SK-N-SH (cell line): ENCODE measurements around the gene VPS52. TPM values are rescaled to one million over a fixed set of nuclear protein-coding genes. Genes with fewer than 3 reads are reported as not detected.

Source experiments
- CTCF ChIA-PET: fragments of 300-600, 350-600 bp; formaldehyde crosslinking; extraction: SDS; loops from one replicate; lab custom pipeline; 2021; lab: Yijun Ruan, JAX
- POLR2A ChIA-PET: fragments of 350-600 bp; sonication (Branson Sonifier 250); formaldehyde crosslinking; extraction: SDS; loops from one replicate; lab custom pipeline; 2020; ENCODE audit warnings: antibody characterized with exemption, inconsistent platforms; lab: Yijun Ruan, JAX
- DNase-seq: peaks from one replicate; pipeline ENCODE4 v3.0.0; 2012
- H2AFZ ChIP-seq: fragments of 200-600 bp; sonication (generic); 2 replicates; pipeline ENCODE4 v1.8.1; 2016; ENCODE audit warnings: antibody characterized with exemption, mild to moderate bottlenecking, low read depth
- H3F3A ChIP-seq: fragments of 200-600 bp; sonication (generic); replicated peaks from 2 replicates; pipeline ENCODE3; 2016; ENCODE audit warnings: antibody characterized with exemption, mild to moderate bottlenecking; ENCODE audit not compliant: insufficient read depth
- H3K27ac ChIP-seq, 2 experiments: fragments of 200-500 bp in 1 of 2; fragments of 200-600 bp in 1 of 2; sonication (Bioruptor generic) in 1 of 2; sonication (generic), shearing (Covaris generic) in 1 of 2; 2 replicates each; pipeline versions ENCODE4 v1.5.1 to v1.6.1; 2014 to 2016; ENCODE audit warnings: low read depth in 2 of 2, inconsistent platforms in 1 of 2, low read length in 1 of 2, mild to moderate bottlenecking in 1 of 2, mixed read lengths in 1 of 2
- H3K27me3 ChIP-seq: fragments of 200-600 bp; sonication (generic), shearing (Covaris generic); 2 replicates; pipeline ENCODE4 v1.6.1; 2016; ENCODE audit warnings: mixed run types; ENCODE audit not compliant: insufficient read depth
- H3K36me3 ChIP-seq, 2 experiments: fragments of 200-500 bp in 1 of 2; fragments of 200-600 bp in 1 of 2; sonication (Bioruptor generic) in 1 of 2; sonication (generic) in 1 of 2; replicated peaks in 1 of 2; 2 replicates each; pipeline versions ENCODE3 to v1.5.1; 2014 to 2016; ENCODE audit warnings: low read length in 1 of 2, mild to moderate bottlenecking in 1 of 2; ENCODE audit not compliant: insufficient read depth in 2 of 2, control insufficient read depth in 1 of 2
- H3K4me1 ChIP-seq, 2 experiments: fragments of 200-500 bp in 1 of 2; fragments of 200-600 bp in 1 of 2; sonication (Bioruptor generic) in 1 of 2; sonication (generic), shearing (Covaris generic) in 1 of 2; 2 replicates each; pipeline versions ENCODE4 v1.5.1 to v1.6.1; 2014 to 2016; ENCODE audit warnings: low read depth in 1 of 2, low read length in 1 of 2, mixed run types in 1 of 2; ENCODE audit not compliant: insufficient read depth in 2 of 2, control insufficient read depth in 1 of 2
- H3K4me2 ChIP-seq: fragments of 200-600 bp; sonication (generic), shearing (Covaris generic); 2 replicates; pipeline ENCODE4 v1.6.1; 2017; ENCODE audit warnings: mixed run types
- H3K4me3 ChIP-seq, 2 experiments: fragments of 200-500 bp in 1 of 2; fragments of 200-600 bp in 1 of 2; sonication (Bioruptor generic) in 1 of 2; sonication (generic), shearing (Covaris generic) in 1 of 2; 2 replicates each; pipeline versions ENCODE4 v1.5.1 to v1.8.1; 2014 to 2016; ENCODE audit warnings: low read depth in 2 of 2, inconsistent platforms in 1 of 2, low read length in 1 of 2, mild to moderate bottlenecking in 1 of 2, mixed read lengths in 1 of 2, moderate library complexity in 1 of 2
- H3K79me2 ChIP-seq: fragments of 200-600 bp; sonication (generic); 2 replicates; pipeline ENCODE4 v1.8.1; 2017; ENCODE audit warnings: mild to moderate bottlenecking; ENCODE audit not compliant: insufficient read depth
- H3K9ac ChIP-seq: fragments of 200-600 bp; sonication (generic); 2 replicates; pipeline ENCODE4 v1.6.1; 2017; ENCODE audit warnings: mixed run types
- H3K9me2 ChIP-seq: fragments of 200-600 bp; sonication (generic); 2 replicates; pipeline ENCODE4 v1.6.1; 2017; ENCODE audit warnings: mixed run types
- H3K9me3 ChIP-seq: fragments of 200-600 bp; sonication (generic); 2 replicates; pipeline ENCODE4 v1.6.1; 2017; ENCODE audit warnings: mixed run types, mild to moderate bottlenecking, moderate library complexity
- H4K20me1 ChIP-seq: fragments of 200-600 bp; sonication (generic); 2 replicates; pipeline ENCODE4 v1.6.1; 2017; ENCODE audit warnings: mild to moderate bottlenecking, mixed run types; ENCODE audit not compliant: insufficient read depth
- CHD2 ChIP-seq: fragments of 150-350 bp; IDR thresholded peaks from 2 replicates; pipeline ENCODE4 v1.6.1; 2018; ENCODE audit warnings: low read length; ENCODE audit not compliant: partially characterized antibody
- EZH2phosphoT487 ChIP-seq: fragments of 200-600 bp; sonication (generic); IDR thresholded peaks from 2 replicates; pipeline ENCODE4 v1.6.1; 2017; ENCODE audit warnings: low read depth, mixed run types, mild to moderate bottlenecking, antibody characterized with exemption, moderate library complexity, borderline replicate concordance
- FOSL2 ChIP-seq: IDR thresholded peaks from 2 replicates; pipeline ENCODE4 v1.4.0; 2012; ENCODE audit warnings: low read depth, mild to moderate bottlenecking, moderate library complexity, borderline replicate concordance
- JUND ChIP-seq: IDR thresholded peaks from 2 replicates; pipeline ENCODE4 v1.4.0; 2012
- MAX ChIP-seq: IDR thresholded peaks from 2 replicates; pipeline ENCODE4 v1.4.0; 2012; ENCODE audit warnings: low read depth
- MEF2A ChIP-seq: IDR thresholded peaks from 2 replicates; pipeline ENCODE4 v1.4.0; 2012; ENCODE audit warnings: low read depth, borderline replicate concordance
- MXI1 ChIP-seq: IDR thresholded peaks from 2 replicates; pipeline ENCODE4 v1.6.1; 2012; ENCODE audit warnings: mild to moderate bottlenecking, low read depth, low read length, improper control_type of control experiment
- NRF1 ChIP-seq: IDR thresholded peaks from 2 replicates; pipeline ENCODE4 v1.6.1; 2012; ENCODE audit warnings: low read depth, mild to moderate bottlenecking, low read length
- PBX3 ChIP-seq: IDR thresholded peaks from 2 replicates; pipeline ENCODE4; 2012
- RAD21 ChIP-seq: IDR thresholded peaks from 2 replicates; pipeline ENCODE4 v1.6.1; 2012; ENCODE audit warnings: mild to moderate bottlenecking, low read length
- REST ChIP-seq: IDR thresholded peaks from 2 replicates; pipeline ENCODE4 v1.6.1; 2012; ENCODE audit warnings: mild to moderate bottlenecking, low read depth, low read length, moderate library complexity
- SIN3A ChIP-seq: IDR thresholded peaks from 2 replicates; pipeline ENCODE4 v1.6.1; 2012; ENCODE audit warnings: low read depth, mild to moderate bottlenecking, low read length, moderate library complexity, borderline replicate concordance
- SMC3 ChIP-seq: IDR thresholded peaks from 2 replicates; pipeline ENCODE4 v1.6.1; 2012; ENCODE audit warnings: low read depth, low read length, improper control_type of control experiment
- TEAD4 ChIP-seq: IDR thresholded peaks from 2 replicates; pipeline ENCODE4 v1.4.0; 2012; ENCODE audit warnings: mild to moderate bottlenecking, borderline replicate concordance; ENCODE audit not compliant: insufficient read depth
- USF1 ChIP-seq: IDR thresholded peaks from 2 replicates; pipeline ENCODE4 v1.4.0; 2012; ENCODE audit warnings: low read depth, borderline replicate concordance
- USF2 ChIP-seq: fragments of 150-350 bp; IDR thresholded peaks from 2 replicates; pipeline ENCODE4 v1.6.1; 2017; ENCODE audit warnings: antibody characterized with exemption, low read length, low read depth, borderline replicate concordance
- YY1 ChIP-seq: IDR thresholded peaks from 2 replicates; pipeline ENCODE4 v1.4.0; 2012; ENCODE audit warnings: low read depth, mild to moderate bottlenecking
- WGBS: methylation state at CpG from one replicate; pipeline ENCODE4 v1.1.6; 2017; ENCODE audit warnings: low lambda C conversion rate; 5-methylcytosine and 5-hydroxymethylcytosine counted together
- polyA plus RNA-seq, 3 experiments: library from polyadenylated mRNA; depleted of rRNA; stranded (reverse); fragments of >200 nt; gene quantifications; 2 replicates each; pipeline ENCODE4 v1.2.3, GENCODE V29; 2012
- TF ChIP-seq, protein P1 (sequence below): IDR thresholded peaks from 2 replicates; pipeline ENCODE4 v1.4.0; 2012; ENCODE audit warnings: low read depth, borderline replicate concordance

The VPS52 gene
- polyA plus RNA-seq, 1 of the 3 experiments (the other 2 are of a cell fraction): 74.0 TPM

DNA sequence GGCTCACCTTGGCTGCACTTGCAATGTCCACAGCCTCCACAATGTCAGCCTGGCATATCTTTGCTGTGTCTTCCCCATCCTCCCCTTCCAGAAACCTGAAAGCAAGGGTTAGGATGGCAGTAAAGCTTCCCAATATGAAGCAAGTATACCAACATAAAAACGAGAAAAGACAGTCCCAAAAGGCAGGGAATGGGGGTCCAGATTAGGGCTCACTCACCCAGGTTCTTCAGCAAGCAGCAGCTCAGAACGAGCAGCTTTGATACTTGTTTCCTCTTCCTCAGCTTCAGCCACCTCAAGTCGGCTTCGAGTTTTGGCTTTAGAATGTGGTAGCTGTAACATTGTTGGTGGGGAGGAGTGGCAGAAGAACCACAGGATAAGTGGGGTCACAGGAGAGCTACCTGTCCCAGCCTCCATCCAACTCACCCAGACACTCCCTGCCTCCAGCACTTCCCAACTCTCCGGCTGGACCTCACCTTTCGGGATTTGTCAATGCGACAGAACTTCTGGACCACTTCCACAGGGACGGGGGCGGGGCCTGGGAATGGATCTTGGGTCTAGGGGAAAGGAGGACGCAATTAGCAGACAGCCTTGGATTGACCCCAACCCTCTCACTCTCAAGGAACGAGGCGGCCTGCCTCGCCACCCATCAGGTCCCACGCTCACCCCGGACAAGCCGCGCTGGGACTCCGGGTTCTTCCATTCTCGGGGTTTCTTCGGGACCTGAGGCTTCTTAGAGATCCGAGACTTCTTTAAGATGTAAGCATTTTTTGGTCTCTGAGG, 16.7 kb upstream of the VPS52 start:
- Histone ChIP-seq H3K9me2 (no peaks in the 10 kb centered on the region), H3K36me3 (peaks cover 34 to 56% of the 10 kb centered on the region in 2 experiments), H3K27ac (peak overlapping the region; percentile 40 to 91; a peak in 3 of 4 replicates), H3K9me3 (no peaks in the 10 kb centered on the region), H3F3A (peaks cover 6% of the 10 kb centered on the region), H3K4me3 (peak overlapping the region; percentile 78 to 96), H2AFZ (peak overlapping the region; percentile 55), H3K4me2 (peak overlapping the region; percentile 96), H4K20me1 (0 out of 2 replicates have a peak, but pooled peaks cover 3% of the 10 kb centered on the region), H3K9ac (peak overlapping the region; percentile 80), H3K4me1 (peaks cover 5 to 23% of the 10 kb centered on the region in 2 experiments; a peak in 3 of 4 replicates), H3K27me3 (no peaks in the 10 kb centered on the region), H3K79me2 (peaks cover 61% of the 10 kb centered on the region)
- CTCF ChIA-PET: interaction anchor here (1.1 to 4.4 kb wide), 5 partner anchors 10 to 138 kb away, joined by 3 to 49 read pairs (median 9); partner anchors contain the start of genes B3GALT4 and RGL2
- POLR2A ChIA-PET: interaction anchor here (1.9 to 3.6 kb wide), 4 partner anchors 11 to 316 kb away, joined by 8 to 58 read pairs (median 24); partner anchors contain the start of genes B3GALT4, RGL2, RPS18 and VPS52
- peak; percentile 36 for DNase-seq
- WGBS: 4% methylated on average over 20 of the region's 21 CpGs
- TF ChIP-seq SIN3A (no peak), TEAD4 (no peak), EZH2phosphoT487 (no peak), RAD21 (no peak), SMC3 (no peak), FOSL2 (no peak), REST (no peak), MEF2A (no peak), NRF1 (no peak), JUND (no peak), PBX3 (no peak), USF1 (no peak), MAX (no peak), YY1 (no peak), CHD2 (no peak), USF2 (no peak), MXI1 (no peak)
- TF ChIP-seq, protein P1, sequence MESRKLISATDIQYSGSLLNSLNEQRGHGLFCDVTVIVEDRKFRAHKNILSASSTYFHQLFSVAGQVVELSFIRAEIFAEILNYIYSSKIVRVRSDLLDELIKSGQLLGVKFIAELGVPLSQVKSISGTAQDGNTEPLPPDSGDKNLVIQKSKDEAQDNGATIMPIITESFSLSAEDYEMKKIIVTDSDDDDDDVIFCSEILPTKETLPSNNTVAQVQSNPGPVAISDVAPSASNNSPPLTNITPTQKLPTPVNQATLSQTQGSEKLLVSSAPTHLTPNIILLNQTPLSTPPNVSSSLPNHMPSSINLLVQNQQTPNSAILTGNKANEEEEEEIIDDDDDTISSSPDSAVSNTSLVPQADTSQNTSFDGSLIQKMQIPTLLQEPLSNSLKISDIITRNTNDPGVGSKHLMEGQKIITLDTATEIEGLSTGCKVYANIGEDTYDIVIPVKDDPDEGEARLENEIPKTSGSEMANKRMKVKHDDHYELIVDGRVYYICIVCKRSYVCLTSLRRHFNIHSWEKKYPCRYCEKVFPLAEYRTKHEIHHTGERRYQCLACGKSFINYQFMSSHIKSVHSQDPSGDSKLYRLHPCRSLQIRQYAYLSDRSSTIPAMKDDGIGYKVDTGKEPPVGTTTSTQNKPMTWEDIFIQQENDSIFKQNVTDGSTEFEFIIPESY: no peak
